Glomerular visceral epithelial cell (primary cell): Measurements from ENCODE around the gene TUBA3C.

Experiments used
- DNase-seq: peaks from one replicate; pipeline ENCODE4 v3.0.0-alpha.2; 2016; ENCODE audit errors: extremely low spot score

Gene TUBA3C

DNA sequence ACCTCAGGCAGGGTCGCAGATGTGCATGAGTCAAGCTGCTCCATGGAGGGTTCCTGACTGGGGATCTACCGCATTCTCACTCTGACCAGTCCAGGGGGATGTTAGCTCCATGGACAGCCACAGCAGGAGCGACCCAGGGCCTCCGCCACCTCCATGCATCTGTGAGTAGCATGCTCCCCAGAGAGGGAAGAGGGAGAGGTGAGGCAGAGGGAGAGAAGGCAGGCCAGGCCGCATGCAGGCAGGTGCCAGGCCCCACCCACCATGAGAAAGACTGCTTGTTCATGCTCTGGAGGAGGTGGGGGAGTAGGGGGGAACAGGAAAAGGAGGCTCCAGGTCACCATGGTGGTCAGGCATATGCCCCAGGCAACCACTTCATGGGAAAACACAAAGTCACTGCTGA, 20.3 kb downstream of the TUBA3C start:
- no peak for DNase-seq

DNA sequence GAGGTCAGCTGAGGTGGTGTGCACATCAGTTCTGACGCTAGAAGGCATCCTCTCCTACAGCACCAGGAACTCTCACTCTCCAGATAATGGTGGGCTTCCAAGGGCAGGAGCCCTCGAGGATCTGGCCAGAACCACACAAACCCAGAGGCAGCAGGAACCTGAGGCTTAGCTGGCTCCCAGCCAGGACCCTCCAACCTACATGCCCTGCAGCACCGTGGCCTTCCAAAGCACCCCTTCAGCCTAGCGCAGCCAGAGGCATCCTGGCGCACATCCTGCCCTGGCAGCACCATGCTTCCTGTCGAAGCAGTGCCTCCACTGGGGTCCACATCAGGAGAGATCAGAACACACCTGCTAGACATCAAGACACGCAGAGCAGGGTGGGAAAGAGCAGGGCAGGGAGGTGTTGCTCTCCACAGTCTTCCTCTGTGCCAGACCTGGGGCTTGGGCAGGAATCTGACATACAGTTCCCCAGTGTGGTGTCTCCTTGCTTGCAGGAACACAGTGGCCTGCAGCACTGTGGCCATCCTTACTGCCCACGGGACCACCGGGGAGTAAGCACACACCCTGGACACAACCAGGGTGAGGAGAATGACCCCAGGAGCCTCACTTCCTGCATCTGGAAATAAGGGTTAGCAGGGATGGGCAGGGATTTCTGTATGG, 21.7 kb downstream of the TUBA3C start:
- DNase-seq = no peak

DNA sequence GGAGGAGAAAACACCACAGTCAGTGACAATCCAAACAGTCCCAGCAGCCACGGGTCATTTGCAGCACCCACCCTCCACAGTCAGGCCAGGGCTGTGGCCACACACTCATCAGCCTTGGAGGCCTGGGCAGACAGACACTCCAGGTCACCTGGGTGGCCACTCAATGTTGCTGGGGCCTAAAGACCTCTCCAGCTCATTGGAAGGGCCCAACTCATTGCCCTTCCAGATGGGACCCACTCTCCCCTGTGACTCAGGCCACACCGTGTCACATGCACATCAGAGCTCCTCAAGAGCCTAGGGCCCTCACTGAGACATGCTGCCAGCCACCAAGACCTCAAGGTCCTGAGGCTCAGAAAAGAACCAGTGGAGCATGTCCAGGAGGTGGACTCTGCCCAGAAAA, 22.4 kb downstream of the TUBA3C start:
- no peak for DNase-seq

DNA sequence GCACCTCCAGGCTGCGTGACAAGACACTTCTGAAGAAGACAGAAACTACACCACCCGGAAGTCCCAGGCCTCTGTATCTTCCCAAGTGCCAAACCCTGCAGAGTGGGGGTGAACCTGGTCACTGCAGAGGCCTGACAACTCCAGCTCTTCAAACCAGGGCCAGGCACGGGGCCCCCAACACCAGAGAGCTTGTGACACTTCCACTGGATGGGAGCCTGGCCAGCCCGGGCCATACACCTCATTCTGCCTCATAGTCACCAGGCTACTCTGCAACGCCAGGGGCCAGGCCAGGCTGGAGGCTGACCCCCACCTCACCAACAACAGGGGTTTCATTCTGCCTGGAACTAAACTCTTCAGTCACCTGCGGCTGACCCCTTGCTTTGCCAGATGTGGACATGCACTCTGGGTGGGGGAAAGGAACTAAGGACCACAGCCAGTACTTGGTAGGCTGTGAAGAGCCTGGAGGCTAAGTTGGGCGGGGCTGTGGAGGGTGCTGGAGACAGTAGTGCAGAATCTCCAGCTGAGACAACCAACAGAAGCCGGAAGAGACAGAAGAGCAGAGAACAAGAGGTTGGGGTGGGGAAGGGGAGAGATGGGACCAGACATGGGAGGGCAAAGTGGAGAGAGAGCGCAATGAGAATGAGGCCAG, 23.0 kb downstream of the TUBA3C start:
- DNase-seq = no peak

DNA sequence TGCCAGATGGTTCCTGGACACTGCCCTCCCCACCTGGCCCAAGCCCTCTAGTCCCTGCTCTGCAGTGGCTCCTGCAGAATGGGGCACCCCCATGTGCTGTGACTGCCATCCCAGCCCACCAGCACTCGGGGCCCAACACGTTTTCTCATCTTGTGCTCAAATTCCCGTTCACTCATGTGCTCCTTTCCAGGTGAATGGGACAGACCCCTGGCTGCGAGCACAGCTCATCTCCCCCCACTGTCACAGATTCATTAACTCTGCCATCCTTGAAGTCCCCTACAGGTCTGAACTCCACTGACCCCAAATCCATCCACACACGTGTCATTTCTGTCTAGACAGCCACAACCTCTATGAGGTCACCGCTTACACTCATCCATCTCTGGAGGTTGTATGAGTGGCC, 23.6 kb downstream of the TUBA3C start:
- no peak for DNase-seq

DNA sequence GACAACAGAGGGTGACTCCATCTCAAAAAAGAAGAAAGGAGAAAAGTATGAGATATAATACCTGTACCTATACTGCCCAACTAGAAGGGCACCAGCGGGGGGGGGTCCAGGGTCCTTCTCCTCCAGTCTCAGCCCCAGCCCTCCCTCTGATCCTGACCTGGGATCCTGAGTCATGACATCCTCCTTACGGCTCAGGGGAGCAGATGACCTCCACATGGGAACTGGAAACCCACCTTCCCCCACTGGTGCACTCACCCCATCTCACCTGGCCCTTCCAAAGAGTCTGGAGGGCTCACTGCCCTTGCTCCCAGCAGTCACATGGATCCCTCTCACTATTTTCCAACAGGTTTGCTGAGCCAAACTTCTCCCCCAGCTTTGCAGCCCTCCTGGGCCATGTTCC, 24.2 kb downstream of the TUBA3C start:
- DNase-seq = no peak

DNA sequence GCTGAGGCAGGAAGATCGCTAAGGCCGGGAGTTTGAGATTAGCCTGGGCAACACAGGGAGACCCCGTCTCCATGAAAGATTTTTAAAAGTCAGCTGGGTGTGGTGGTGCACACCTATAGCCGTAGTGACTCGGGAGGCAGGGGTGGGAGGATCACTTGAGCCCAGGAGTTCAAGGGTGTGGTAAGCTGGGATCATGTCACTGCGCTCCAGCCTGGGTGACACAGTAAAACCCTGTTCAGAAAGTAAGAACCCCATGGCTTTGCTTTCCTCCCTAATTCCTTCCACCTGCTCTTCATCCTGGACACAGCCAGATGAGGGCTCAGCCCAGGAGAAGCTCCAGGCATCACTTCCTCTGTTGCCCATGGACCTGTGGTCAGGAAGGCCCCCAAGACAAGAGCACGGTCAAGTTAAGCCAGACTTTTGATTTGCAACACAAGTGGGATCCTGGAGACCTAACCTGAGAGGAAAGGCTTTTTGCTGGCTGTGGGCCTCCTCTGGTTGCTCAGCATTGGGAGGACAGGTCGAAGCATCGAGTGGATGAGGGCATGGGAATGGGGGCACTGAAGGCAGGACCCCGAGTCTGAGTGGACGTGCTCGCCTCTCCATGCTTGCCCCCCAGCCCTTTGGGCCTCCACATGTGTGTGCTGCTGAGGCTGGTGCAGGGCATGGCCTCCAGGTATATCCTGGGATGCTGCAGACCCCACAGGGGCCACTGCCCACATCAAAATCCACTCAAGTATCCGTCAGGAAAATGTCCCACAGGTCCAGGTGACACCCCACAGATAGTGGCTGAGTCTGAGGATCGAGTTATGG, 25.4 kb downstream of the TUBA3C start:
- DNase-seq = no peak

DNA sequence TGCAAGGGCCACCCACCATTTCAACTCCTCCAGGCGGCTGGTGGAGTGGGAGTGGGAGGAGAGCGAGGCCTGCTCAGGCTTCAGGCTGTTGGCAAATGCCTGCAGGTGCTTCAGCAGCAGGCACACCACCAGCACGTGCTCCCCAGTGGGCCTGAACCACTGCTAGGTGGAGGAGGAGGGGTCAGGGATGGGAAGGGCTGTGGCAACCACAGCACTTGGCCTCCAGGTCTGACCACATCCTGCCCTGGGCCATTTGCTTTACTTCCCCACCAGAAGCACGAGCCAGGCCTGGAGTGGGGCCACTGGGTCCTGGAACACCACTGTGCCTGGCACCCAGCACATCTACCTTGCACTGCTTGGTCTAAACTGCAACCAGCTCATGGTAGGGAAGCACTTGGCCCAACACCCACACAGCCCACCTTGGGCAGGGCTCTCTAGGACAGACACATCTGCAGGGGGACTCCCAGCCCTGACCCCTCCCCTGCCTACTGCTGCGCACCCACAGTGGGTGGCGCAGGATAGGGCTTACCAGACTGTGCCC, 26.2 kb downstream of the TUBA3C start:
- no peak for DNase-seq

DNA sequence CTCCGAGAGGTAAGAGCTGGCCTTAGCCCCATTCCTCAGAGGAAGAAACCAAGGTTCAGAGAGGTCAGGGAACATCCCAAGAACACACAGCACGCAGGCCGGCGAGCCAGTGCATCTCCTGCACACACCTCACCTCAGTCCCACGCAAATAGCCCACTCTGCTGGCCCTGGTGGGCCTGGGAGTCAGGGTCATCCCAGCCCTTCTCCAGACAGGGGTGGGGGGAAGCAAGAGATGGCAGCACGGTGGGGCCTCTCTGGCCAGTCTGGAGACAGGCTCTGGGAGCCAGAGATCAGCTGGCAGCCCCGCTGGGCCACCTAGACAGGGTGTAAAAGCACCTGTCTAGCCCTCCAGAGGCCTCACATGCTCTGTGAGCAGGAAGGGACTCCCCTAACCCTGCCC, 26.8 kb downstream of the TUBA3C start:
- no peak for DNase-seq

DNA sequence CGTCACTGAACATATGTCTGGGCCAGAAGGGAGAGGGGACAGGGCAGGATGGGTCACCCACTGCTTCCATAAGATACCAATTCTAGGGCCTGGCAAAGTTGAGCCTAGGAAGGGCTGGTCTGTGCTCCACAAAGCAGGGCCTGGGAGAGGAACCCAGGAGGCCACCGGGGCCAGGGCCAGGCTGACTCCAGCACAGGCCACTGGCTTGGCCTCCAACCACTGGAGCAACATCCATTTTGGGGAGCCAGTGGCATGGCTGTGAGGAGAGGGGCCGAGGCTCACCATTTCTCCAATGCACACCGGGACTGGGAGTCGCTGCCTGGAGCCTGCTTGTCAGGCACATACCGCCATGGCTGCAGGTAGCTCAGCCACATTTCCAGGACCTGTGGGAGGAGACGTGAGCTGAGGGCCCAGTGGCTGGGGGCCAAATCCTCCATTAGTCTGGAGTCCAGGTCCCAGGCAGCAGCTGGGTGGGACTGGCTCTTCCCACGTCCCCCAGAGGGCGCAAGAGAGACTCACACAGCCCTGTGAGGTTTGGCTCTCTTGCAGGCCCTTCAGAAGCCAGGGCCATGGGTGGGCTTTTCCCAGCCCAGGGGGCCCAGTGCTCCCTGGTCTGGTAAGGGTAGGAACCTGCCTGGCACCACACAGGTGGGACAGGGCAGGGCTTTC, 27.7 kb downstream of the TUBA3C start:
- no peak for DNase-seq

DNA sequence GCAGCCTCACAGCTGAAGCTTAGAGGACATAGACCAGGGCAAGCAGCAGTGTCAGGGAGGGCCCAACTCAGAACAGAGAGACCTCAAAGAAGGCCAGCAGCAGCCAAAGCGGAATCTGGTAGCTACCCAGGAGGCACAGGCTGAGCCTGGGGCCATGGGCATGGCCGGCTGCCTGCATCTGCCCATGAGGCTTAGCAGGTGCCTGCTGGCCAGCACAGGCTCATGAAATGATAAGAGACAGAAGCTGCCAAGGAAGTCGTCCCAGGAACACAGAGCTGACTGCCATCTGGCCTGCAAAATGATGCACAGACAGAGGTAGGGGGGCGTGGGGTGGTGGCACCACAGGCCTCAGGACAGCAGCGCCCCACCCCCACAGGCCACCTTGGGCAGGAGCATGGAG, 29.2 kb downstream of the TUBA3C start:
- no peak for DNase-seq

DNA sequence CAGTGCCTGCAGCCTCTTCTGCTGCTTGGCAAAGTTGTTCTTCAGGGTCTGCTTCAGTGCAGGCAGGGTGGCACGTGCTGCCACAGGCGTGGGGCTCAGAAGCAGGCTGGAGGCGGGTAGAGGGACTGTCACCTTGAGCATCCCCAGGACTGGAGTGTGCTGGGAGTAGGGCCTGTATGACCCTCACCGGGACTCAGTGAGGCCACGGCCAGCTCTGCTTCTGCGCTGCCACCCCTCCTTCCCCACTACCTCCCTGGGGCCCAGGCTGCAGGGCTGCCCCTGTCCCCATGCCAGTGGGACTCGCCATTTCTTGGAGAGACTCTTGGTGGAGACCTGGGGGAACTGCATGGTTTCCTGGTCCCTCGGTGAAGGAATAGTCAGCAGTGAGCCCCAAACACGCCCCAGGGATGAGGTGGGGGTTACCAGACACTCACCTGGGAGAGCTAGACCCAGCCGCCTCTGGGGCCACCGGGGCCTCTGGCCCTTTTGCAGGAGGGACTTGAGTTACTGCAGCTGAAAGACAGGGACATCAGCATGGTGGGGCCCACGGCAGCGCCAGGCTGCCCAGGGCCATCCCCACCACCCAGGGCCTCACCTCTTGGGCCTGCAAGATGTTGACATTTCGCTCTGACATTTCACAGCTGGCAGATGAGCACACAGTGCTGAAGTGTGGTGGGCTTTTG, 29.9 kb downstream of the TUBA3C start:
- DNase-seq = no peak

DNA sequence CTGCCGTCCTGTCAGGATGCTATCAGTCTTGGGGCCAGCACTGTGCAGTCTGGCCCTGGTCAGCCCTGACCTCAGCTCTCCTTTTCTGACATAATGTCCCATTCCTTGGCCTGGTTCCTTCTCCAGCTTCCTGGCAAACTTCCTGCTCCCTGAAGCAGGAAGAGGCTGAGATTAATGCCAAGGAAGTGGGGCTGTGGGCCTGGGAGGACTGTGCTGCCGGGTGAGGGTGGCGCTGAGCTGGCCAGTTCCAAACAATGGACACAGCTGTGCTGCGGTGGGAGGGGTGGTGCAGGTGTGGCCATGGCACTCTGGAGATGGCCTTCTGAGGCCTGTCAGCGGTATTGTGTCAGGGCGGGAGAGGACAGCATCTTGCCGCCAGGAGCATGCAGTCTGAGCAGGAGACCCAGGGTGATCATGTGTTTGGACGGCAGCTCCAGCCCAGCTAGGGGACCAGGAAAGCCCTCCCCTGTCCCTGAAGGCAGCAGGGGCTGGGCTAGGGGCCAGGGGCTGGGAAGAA, 30.9 kb downstream of the TUBA3C start:
- DNase-seq = no peak

DNA sequence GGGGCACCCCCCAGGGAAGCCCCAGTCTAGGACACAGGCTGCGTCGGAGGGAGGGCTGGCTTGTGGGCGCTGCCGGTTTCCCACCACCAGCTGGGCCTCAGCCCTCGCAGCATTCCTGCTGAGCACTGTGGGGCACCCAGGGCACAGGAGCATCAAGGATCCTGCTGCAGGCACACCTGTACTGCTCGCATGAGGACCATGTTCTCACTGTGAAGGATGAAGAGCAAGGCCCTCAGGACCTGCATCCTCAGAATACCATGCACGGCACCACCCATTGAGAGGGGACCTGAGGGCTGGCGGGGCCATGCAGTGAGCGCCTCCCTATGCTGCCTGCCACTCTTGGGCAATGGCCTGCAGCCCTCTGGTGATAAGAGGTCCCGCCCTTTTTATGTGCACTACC, 31.4 kb downstream of the TUBA3C start:
- DNase-seq = no peak

DNA sequence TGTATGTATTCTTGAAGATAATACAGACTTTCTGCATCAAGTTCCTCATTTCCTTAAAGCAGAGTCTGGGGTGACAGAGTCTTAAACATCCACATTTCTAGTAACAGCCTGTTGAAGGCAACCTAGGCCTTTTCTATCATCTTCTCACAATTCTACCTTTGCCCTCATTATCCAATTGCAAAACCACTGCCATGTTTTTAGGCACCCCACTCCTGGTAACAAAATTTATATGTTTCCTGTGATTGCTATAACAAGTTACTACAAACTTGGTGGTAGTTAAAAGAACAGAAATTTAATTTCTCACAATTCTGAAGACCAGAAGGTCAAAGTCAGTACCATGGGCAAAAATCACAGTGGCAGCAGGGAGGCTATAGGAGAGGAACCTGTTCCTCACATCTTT, 33.1 kb downstream of the TUBA3C start:
- no peak for DNase-seq
